Stimulated activated CD4-positive, alpha-beta T cell treated with anti-CD3 and anti-CD28 coated beads, TNF-alpha, amount 100 ng/mL, for 1 hour (primary cell): Measurements from ENCODE around the gene EFCAB14.
"Not testable (repeated sequence)": the region's sequence is repeated elsewhere in the genome, so short reads cannot be mapped to it uniquely, and the experiment has no call there.

ENCODE experiments used
- DNase-seq, 3 donors: peaks; one replicate each; pipeline ENCODE4 v3.0.0-alpha.2; 2020; ENCODE audit warnings: low read depth in 3 of 3, low spot score in 1 of 3

EFCAB14 gene

GRCh38 chr1:46657775-46658174 is 61.1 kb downstream of the EFCAB14 start:
- DNase-seq, result no peak

GRCh38 chr1:46656643-46657042 is 62.3 kb downstream of the EFCAB14 start:
- DNase-seq, result no peak

- no peak for DNase-seq
Observed at GRCh38 chr1:46655848-46656247, 63.1 kb downstream of the EFCAB14 start.

- not testable (repeated sequence) for DNase-seq
Observed at GRCh38 chr1:46654698-46655097, 64.2 kb downstream of the EFCAB14 start.

GRCh38 chr1:46654012-46654411 is 64.9 kb downstream of the EFCAB14 start:
- DNase-seq, result no peak

GRCh38 chr1:46653405-46653958 is 65.4 kb downstream of the EFCAB14 start:
- DNase-seq, result no peak

- DNase-seq, result no peak
Observed at GRCh38 chr1:46652321-46653100, 66.4 kb downstream of the EFCAB14 start.

- not testable (repeated sequence) for DNase-seq
Observed at GRCh38 chr1:46651152-46651551, 67.8 kb downstream of the EFCAB14 start.

- DNase-seq, result no peak
Observed at GRCh38 chr1:46650491-46650890, 68.4 kb downstream of the EFCAB14 start.

GRCh38 chr1:46649764-46650163 is 69.2 kb downstream of the EFCAB14 start:
- DNase-seq, result no peak

GRCh38 chr1:46647611-46648010 is 71.3 kb downstream of the EFCAB14 start:
- no peak for DNase-seq

GRCh38 chr1:46646844-46647243 is 72.1 kb downstream of the EFCAB14 start:
- DNase-seq, result no peak

- no peak for DNase-seq
Observed at GRCh38 chr1:46646331-46646730, 72.6 kb downstream of the EFCAB14 start.

GRCh38 chr1:46645815-46646214 is 73.1 kb downstream of the EFCAB14 start:
- no peak for DNase-seq

- no peak for DNase-seq
Observed at GRCh38 chr1:46643368-46643775, 75.5 kb downstream of the EFCAB14 start.

GRCh38 chr1:46642115-46642680 is 76.7 kb downstream of the EFCAB14 start:
- DNase-seq, result no peak

GRCh38 chr1:46639547-46639946 is 79.4 kb downstream of the EFCAB14 start:
- DNase-seq, result no peak

GRCh38 chr1:46638921-46639320 is 80.0 kb downstream of the EFCAB14 start:
- DNase-seq, result no peak

GRCh38 chr1:46637444-46638083 is 81.3 kb downstream of the EFCAB14 start:
- no peak for DNase-seq

GRCh38 chr1:46635205-46635604 is 83.7 kb downstream of the EFCAB14 start:
- DNase-seq, result no peak

- no peak for DNase-seq
Observed at GRCh38 chr1:46630719-46631118, 88.2 kb downstream of the EFCAB14 start.
